PC-9 (cell line): ENCODE results near the gene MSI2. TPM values are rescaled to one million over a fixed set of nuclear protein-coding genes. Genes with fewer than 3 reads are reported as not detected.

Experiments used
- BruUV-seq: library from RNA; stranded (reverse); fragments of 400-500 nt; replicated peaks from 2 replicates; lab custom pipeline; 2021; lab: Mats Ljungman, UMichigan
- CTCF ChIA-PET: fragments of 300-600 bp; sonication (Branson Sonifier 250); formaldehyde crosslinking; loops from one replicate; lab custom pipeline; 2022; ENCODE audit warnings: antibody characterized with exemption; lab: Charles Lee
- POLR2A ChIA-PET: fragments of 300-600 bp; sonication (Branson Sonifier 250); formaldehyde crosslinking; loops from one replicate; lab custom pipeline; 2022; ENCODE audit warnings: antibody characterized with exemption; ENCODE audit not compliant: unreplicated experiment; lab: Charles Lee
- DNase-seq, 2 experiments: peaks; one replicate each; pipeline versions ENCODE4 v3.0.0 to v3.0.0-alpha.2; 2015 to 2022; ENCODE audit warnings: mixed read lengths in 1 of 2
- H2AFZ ChIP-seq: fragments of 200-600 bp; sonication (generic); 2 replicates; pipeline ENCODE4 v1.8.1; 2017; ENCODE audit warnings: antibody characterized with exemption
- H3F3A ChIP-seq: fragments of 200-600 bp; sonication (generic); 2 replicates; pipeline ENCODE4 v1.8.1; 2017; ENCODE audit warnings: antibody characterized with exemption, mild to moderate bottlenecking, low read depth; ENCODE audit not compliant: insufficient read depth
- H3K27ac ChIP-seq: fragments of 200-600 bp; sonication (generic); 2 replicates; pipeline ENCODE4 v1.6.1; 2016; ENCODE audit warnings: mixed run types
- H3K27me3 ChIP-seq: fragments of 200-600 bp; sonication (generic); 2 replicates; pipeline ENCODE4 v1.6.1; 2016; ENCODE audit warnings: low read depth, mixed run types; ENCODE audit not compliant: insufficient read depth
- H3K36me3 ChIP-seq: fragments of 200-600 bp; sonication (generic); 2 replicates; pipeline ENCODE4 v1.6.1; 2016; ENCODE audit warnings: low read depth, mixed run types
- H3K4me1 ChIP-seq: fragments of 200-600 bp; sonication (generic); replicated peaks from 2 replicates; pipeline ENCODE4 v1.6.1; 2016; ENCODE audit warnings: mixed run types; ENCODE audit not compliant: insufficient read depth
- H3K4me2 ChIP-seq: fragments of 200-600 bp; sonication (generic); 2 replicates; pipeline ENCODE4 v1.6.1; 2017; ENCODE audit warnings: mixed run types
- H3K4me3 ChIP-seq: fragments of 200-600 bp; sonication (generic); 2 replicates; pipeline ENCODE4 v1.6.1; 2016; ENCODE audit warnings: mixed run types
- H3K79me2 ChIP-seq: fragments of 200-600 bp; sonication (generic); 2 replicates; pipeline ENCODE4 v1.6.1; 2017; ENCODE audit warnings: low read depth, mixed run types
- H3K9me2 ChIP-seq: fragments of 200-600 bp; sonication (generic); 2 replicates; pipeline ENCODE4 v1.8.1; 2017; ENCODE audit warnings: mild to moderate bottlenecking; ENCODE audit not compliant: insufficient read depth
- H3K9me3 ChIP-seq: fragments of 200-600 bp; sonication (generic); 2 replicates; pipeline ENCODE4 v1.8.1; 2016; ENCODE audit warnings: low read depth; ENCODE audit not compliant: insufficient read depth
- H4K20me1 ChIP-seq: fragments of 200-600 bp; sonication (generic); 2 replicates; pipeline ENCODE4 v1.8.1; 2017; ENCODE audit not compliant: insufficient read depth
- EZH2 ChIP-seq: fragments of 200-600 bp; sonication (generic); IDR thresholded peaks from 2 replicates; pipeline ENCODE4 v1.8.0; 2017; ENCODE audit warnings: antibody characterized with exemption, low read depth
- intact Hi-C: fragments of 100-400 bp; cut with micrococcal nuclease; formaldehyde crosslinking; loops from one replicate; pipeline ENCODE4 v1.10.0; 2022; ENCODE audit not compliant: unreplicated experiment
- total RNA-seq: library from RNA; stranded (reverse); gene quantifications from 2 replicates; pipeline ENCODE4 v1.2.3, GENCODE V29; 2021
- TF ChIP-seq, protein P1 (sequence below): fragments of 200-600 bp; sonication (generic); conservative IDR thresholded peaks from 2 replicates; pipeline ENCODE4 v1.6.1; 2017; ENCODE audit warnings: mixed run types, antibody characterized with exemption, mild to moderate bottlenecking, moderate library complexity

The MSI2 gene
- total RNA-seq, 1 experiment from 2014 or later, result 15.7 TPM

- no peak overlapping the region for H3K4me3 ChIP-seq
- H3K9me2 ChIP-seq, result 0 out of 2 replicates have a peak, but pooled peaks cover 3% of the 10 kb centered on the region
- no peak overlapping the region for H3K27ac ChIP-seq
- ChIA-PET CTCF (no interaction called here), POLR2A (no interaction called here)
- no peaks in the 10 kb centered on the region for H3K79me2 ChIP-seq
- intact Hi-C loops, result no loop called here
- no peaks in the 10 kb centered on the region for H4K20me1 ChIP-seq
- no peak overlapping the region for H2AFZ ChIP-seq
- no peak overlapping the region for H3K4me2 ChIP-seq
- H3F3A ChIP-seq, result no peaks in the 10 kb centered on the region
- 0 out of 2 replicates have a peak, but pooled peaks cover 32% of the 10 kb centered on the region for H3K27me3 ChIP-seq
- no peak for TF ChIP-seq EZH2
- TF ChIP-seq, protein P1, sequence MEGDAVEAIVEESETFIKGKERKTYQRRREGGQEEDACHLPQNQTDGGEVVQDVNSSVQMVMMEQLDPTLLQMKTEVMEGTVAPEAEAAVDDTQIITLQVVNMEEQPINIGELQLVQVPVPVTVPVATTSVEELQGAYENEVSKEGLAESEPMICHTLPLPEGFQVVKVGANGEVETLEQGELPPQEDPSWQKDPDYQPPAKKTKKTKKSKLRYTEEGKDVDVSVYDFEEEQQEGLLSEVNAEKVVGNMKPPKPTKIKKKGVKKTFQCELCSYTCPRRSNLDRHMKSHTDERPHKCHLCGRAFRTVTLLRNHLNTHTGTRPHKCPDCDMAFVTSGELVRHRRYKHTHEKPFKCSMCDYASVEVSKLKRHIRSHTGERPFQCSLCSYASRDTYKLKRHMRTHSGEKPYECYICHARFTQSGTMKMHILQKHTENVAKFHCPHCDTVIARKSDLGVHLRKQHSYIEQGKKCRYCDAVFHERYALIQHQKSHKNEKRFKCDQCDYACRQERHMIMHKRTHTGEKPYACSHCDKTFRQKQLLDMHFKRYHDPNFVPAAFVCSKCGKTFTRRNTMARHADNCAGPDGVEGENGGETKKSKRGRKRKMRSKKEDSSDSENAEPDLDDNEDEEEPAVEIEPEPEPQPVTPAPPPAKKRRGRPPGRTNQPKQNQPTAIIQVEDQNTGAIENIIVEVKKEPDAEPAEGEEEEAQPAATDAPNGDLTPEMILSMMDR, result no peak
- no peaks in the 10 kb centered on the region for H3K9me3 ChIP-seq
- no peaks in the 10 kb centered on the region for H3K36me3 ChIP-seq
- no peaks in the 10 kb centered on the region for H3K4me1 ChIP-seq
- no TSS peak for BruUV-seq
- no peak for DNase-seq
These were observed 375.5 kb downstream of the MSI2 start for GRCh38 chr17:57631871-57632270.

GRCh38 chr17:57632294-57632693 is 376.0 kb downstream of the MSI2 start:
- Histone ChIP-seq H3K4me2 (no peak overlapping the region), H3K4me1 (no peaks in the 10 kb centered on the region), H4K20me1 (no peaks in the 10 kb centered on the region), H3F3A (no peaks in the 10 kb centered on the region), H3K9me3 (no peaks in the 10 kb centered on the region), H3K4me3 (no peak overlapping the region), H3K36me3 (no peaks in the 10 kb centered on the region), H3K27me3 (0 out of 2 replicates have a peak, but pooled peaks cover 28% of the 10 kb centered on the region), H3K9me2 (0 out of 2 replicates have a peak, but pooled peaks cover 3% of the 10 kb centered on the region), H3K79me2 (no peaks in the 10 kb centered on the region), H3K27ac (no peak overlapping the region), H2AFZ (no peak overlapping the region)
- POLR2A ChIA-PET, result no interaction called here
- no peak for DNase-seq
- intact Hi-C loops, result no loop called here
- no TSS peak for BruUV-seq
- TF ChIP-seq EZH2, result no peak
- TF ChIP-seq, protein P1, result no peak
- CTCF ChIA-PET, result no interaction called here

DNA sequence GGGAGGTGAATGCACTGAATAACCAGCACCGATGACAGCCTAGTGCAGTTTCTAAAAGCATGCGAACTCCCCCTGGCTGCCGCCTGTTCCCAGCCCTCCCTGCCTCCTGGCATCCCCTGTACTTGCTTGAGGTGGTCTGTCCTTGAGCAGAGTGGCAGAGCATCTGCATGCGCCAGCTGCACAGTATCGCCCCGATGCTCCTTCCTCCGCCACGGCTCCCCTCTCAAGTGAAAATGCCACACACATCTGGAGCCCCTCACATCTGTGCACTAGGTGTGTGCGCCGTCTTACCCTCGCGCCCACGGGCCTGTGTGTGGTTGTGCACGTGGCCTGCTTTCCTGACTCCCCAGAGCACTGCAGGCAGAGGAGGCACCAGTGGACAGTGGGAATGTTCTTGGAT is 376.9 kb downstream of the MSI2 start:
- CTCF ChIA-PET, result no interaction called here
- POLR2A ChIA-PET, result no interaction called here
- Histone ChIP-seq H3F3A (no peaks in the 10 kb centered on the region), H3K79me2 (no peaks in the 10 kb centered on the region), H3K9me2 (0 out of 2 replicates have a peak, but pooled peaks cover 3% of the 10 kb centered on the region), H4K20me1 (no peaks in the 10 kb centered on the region), H3K27me3 (peaks cover 31% of the 10 kb centered on the region; the same call in 1 of the 2 replicates), H3K4me3 (no peak overlapping the region), H3K27ac (no peak overlapping the region), H3K36me3 (no peaks in the 10 kb centered on the region), H3K4me1 (no peaks in the 10 kb centered on the region), H3K9me3 (no peaks in the 10 kb centered on the region), H3K4me2 (no peak overlapping the region), H2AFZ (no peak overlapping the region)
- BruUV-seq, result no TSS peak
- intact Hi-C loops, result no loop called here
- no peak for DNase-seq
- TF ChIP-seq, protein P1, result no peak
- no peak for TF ChIP-seq EZH2
